EL (cell line): ENCODE data around the gene PDE4DIP.
"Not testable (repeated sequence)": the region's sequence is repeated elsewhere in the genome, so short reads cannot be mapped to it uniquely, and the experiment has no call there.

Source experiments
- DNase-seq: peaks from one replicate; pipeline ENCODE4 v3.0.0-alpha.2; 2016

PDE4DIP gene

GRCh38 chr1:148844220-148844619 is at the start of gene PDE4DIP:
Gene PDE4DIP (plus strand): TSS chr1:148844428. CDS start chr1:148844775, 347 bp downstream.
- DNase-seq = not testable (repeated sequence)

GRCh38 chr1:148808268-148808928 is 35.8 kb upstream of the PDE4DIP start:
- not testable (repeated sequence) for DNase-seq

- not testable (repeated sequence) for DNase-seq
Measured at GRCh38 chr1:148808929-148809283, 35.3 kb upstream of the PDE4DIP start.

GRCh38 chr1:148822180-148822579 is 22.0 kb upstream of the PDE4DIP start:
- not testable (repeated sequence) for DNase-seq

GRCh38 chr1:148823822-148824221 is 20.4 kb upstream of the PDE4DIP start:
- DNase-seq = not testable (repeated sequence)

GRCh38 chr1:148825029-148825428 is 19.2 kb upstream of the PDE4DIP start:
- DNase-seq = not testable (repeated sequence)

GRCh38 chr1:148828531-148828930 is 15.7 kb upstream of the PDE4DIP start:
- not testable (repeated sequence) for DNase-seq

GRCh38 chr1:148828962-148829361 is 15.3 kb upstream of the PDE4DIP start:
- not testable (repeated sequence) for DNase-seq

GRCh38 chr1:148829365-148829764 is 14.9 kb upstream of the PDE4DIP start:
- DNase-seq = not testable (repeated sequence)

- DNase-seq = not testable (repeated sequence)
Measured at GRCh38 chr1:148841262-148841661, 3.0 kb upstream of the PDE4DIP start.

GRCh38 chr1:148844651-148845050 is 423 bp downstream of the PDE4DIP start:
- not testable (repeated sequence) for DNase-seq

GRCh38 chr1:148845068-148845467 is 840 bp downstream of the PDE4DIP start:
- DNase-seq = not testable (repeated sequence)

- DNase-seq = not testable (repeated sequence)
Measured at GRCh38 chr1:148850347-148850746, 6.1 kb downstream of the PDE4DIP start.

GRCh38 chr1:148850840-148851239 is 6.6 kb downstream of the PDE4DIP start:
- DNase-seq = not testable (repeated sequence)

- DNase-seq = not testable (repeated sequence)
Measured at GRCh38 chr1:148851684-148852083, 7.5 kb downstream of the PDE4DIP start.

GRCh38 chr1:148853363-148853762 is 9.1 kb downstream of the PDE4DIP start:
- not testable (repeated sequence) for DNase-seq

- not testable (repeated sequence) for DNase-seq
Measured at GRCh38 chr1:148854063-148854462, 9.8 kb downstream of the PDE4DIP start.

- DNase-seq = not testable (repeated sequence)
Measured at GRCh38 chr1:148855367-148855766, 11.1 kb downstream of the PDE4DIP start.

GRCh38 chr1:148860049-148860448 is 15.8 kb downstream of the PDE4DIP start:
- DNase-seq = not testable (repeated sequence)

GRCh38 chr1:148860579-148861259 is 16.5 kb downstream of the PDE4DIP start:
- DNase-seq = not testable (repeated sequence)

GRCh38 chr1:148862590-148862989 is 18.4 kb downstream of the PDE4DIP start:
- DNase-seq = not testable (repeated sequence)

GRCh38 chr1:148868924-148869633 is 24.9 kb downstream of the PDE4DIP start:
- not testable (repeated sequence) for DNase-seq

- DNase-seq = not testable (repeated sequence)
Measured at GRCh38 chr1:148869634-148869961, 25.4 kb downstream of the PDE4DIP start.
